ENCODE data around the gene HOXD8.

DNA sequence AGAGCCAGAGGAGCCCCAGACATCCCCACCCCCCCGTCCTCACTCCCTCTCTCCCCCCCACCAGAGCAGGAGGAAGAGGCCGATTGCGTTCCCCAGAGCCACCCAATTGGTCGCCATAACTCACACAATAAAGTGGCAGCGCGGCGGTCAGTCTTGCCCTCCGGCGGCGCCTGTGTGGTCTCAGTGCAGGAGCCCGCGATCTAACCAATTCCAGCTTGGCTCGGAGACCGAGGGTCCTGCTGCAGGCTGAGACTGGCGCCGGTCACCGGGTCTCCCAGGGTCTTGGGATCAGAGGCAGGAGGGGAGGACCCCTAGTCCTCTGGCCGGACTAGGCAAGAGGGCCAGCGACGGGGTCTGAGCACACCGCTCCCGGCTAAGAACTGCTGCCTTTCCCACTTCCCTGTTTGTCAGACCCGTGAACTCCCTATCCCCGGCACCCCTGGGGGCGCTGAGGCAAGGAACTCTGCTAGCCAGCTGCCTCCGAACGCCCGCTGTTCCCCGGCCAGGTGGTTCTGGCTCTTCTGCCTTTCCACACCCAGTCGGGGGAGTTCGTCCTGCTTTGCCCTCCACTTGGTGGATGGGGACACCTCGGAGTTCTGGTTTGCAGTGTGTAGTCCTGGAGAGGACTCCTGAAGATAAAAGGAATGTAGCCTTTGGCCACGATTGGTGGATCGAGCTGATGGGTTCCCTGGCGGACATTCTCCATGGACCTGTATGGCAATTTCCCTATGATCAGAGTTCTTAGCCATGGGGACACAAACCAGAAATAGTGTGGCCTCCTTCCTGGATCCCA is 30.9 kb upstream of the HOXD8 start:
- TF ChIP-seq, protein P1, sequence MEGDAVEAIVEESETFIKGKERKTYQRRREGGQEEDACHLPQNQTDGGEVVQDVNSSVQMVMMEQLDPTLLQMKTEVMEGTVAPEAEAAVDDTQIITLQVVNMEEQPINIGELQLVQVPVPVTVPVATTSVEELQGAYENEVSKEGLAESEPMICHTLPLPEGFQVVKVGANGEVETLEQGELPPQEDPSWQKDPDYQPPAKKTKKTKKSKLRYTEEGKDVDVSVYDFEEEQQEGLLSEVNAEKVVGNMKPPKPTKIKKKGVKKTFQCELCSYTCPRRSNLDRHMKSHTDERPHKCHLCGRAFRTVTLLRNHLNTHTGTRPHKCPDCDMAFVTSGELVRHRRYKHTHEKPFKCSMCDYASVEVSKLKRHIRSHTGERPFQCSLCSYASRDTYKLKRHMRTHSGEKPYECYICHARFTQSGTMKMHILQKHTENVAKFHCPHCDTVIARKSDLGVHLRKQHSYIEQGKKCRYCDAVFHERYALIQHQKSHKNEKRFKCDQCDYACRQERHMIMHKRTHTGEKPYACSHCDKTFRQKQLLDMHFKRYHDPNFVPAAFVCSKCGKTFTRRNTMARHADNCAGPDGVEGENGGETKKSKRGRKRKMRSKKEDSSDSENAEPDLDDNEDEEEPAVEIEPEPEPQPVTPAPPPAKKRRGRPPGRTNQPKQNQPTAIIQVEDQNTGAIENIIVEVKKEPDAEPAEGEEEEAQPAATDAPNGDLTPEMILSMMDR (IDR thresholded peaks at IDR 0.05; ENCODE audit: insufficient read depth, low read length, poor library complexity, severe bottlenecking) = no peak
- no peak for TF ChIP-seq EZH2phosphoT487 (conservative IDR thresholded peaks at IDR 0.05; ENCODE audit: low read length)
